ENCODE results near the gene C2CD2.

- no peak for TF ChIP-seq POLR2A (IDR thresholded peaks at IDR 0.05; ENCODE audit: low read depth, low read length)
- no peak for TF ChIP-seq TAF1 (IDR thresholded peaks at IDR 0.05; ENCODE audit: borderline replicate concordance, low read depth, low read length)
- no peak for TF ChIP-seq POLR2AphosphoS5 (IDR thresholded peaks at IDR 0.05; ENCODE audit: low read depth, low read length)
These were observed 18.1 kb upstream of the C2CD2 start for GRCh38 chr21:41971891-41972290.

Data from GM12892 (cell line).